ENCODE measurements around the gene RAD52. TPM values are rescaled to one million over a fixed set of nuclear protein-coding genes. Genes with fewer than 3 reads are reported as not detected.

RAD52 gene
- 10 to 100 TPM; 19.4 to 28.8 TPM for total RNA-seq

- Histone ChIP-seq H3K27ac (peak within 1 kb of the TSS; percentile 98), H3K36me3 (no peaks in the 10 kb centered on the region), H3K9me3 (no peaks in the 10 kb centered on the region), H3K4me1 (no peaks in the 10 kb centered on the region), H3K27me3 (no peaks in the 10 kb centered on the region), H3K4me3 (peak within 1 kb of the TSS; percentile 84), H3K9ac (ENCODE audit: low read depth in 2 of 2, low read length in 2 of 2) (peak within 1 kb of the TSS; percentile 83 to 98)
- peak; percentile 98 for DNase-seq
- intact Hi-C loops (cut with DNase I): loop anchor here (5.0 to 10.0 kb wide), 3 partner anchors 135 to 382 kb away; no protein-coding TSS in a partner anchor
- peak; percentile 98 for TF ChIP-seq CTCF (IDR thresholded peaks at IDR 0.05)
Measured at GRCh38 chr12:949453-950191, at the start of gene RAD52. TSS of gene RAD52 (minus strand) at chr12:949694. CDS start at chr12:933058, 16,636 bp downstream.

GRCh38 chr12:998020-998874 lies 48.8 kb upstream of the RAD52 start:
- Histone ChIP-seq H3K9ac (ENCODE audit: low read depth in 2 of 2, low read length in 2 of 2) (no peak overlapping the region), H3K4me3 (no peak overlapping the region), H3K9me3 (no peaks in the 10 kb centered on the region), H3K36me3 (no peaks in the 10 kb centered on the region), H3K27ac (no peak overlapping the region), H3K27me3 (no peaks in the 10 kb centered on the region), H3K4me1 (no peaks in the 10 kb centered on the region)
- DNase-seq: no peak
- TF ChIP-seq CTCF (IDR thresholded peaks at IDR 0.05): no peak
- intact Hi-C loops (cut with DNase I): no loop called here

- no peak for TF ChIP-seq CTCF (IDR thresholded peaks at IDR 0.05)
- H3K27ac ChIP-seq: no peak overlapping the region
- no peaks in the 10 kb centered on the region for H3K4me1 ChIP-seq
- no peaks in the 10 kb centered on the region for H3K27me3 ChIP-seq
- H3K36me3 ChIP-seq: no peaks in the 10 kb centered on the region
- no peaks in the 10 kb centered on the region for H3K9me3 ChIP-seq
- no peak overlapping the region for H3K9ac ChIP-seq (ENCODE audit: low read depth in 2 of 2, low read length in 2 of 2)
- intact Hi-C loops (cut with DNase I): no loop called here
- DNase-seq: no peak
- H3K4me3 ChIP-seq: no peak overlapping the region
Measured at GRCh38 chr12:997505-997904, 48.0 kb upstream of the RAD52 start.

GRCh38 chr12:996881-997280 lies 47.4 kb upstream of the RAD52 start:
- H3K27me3 ChIP-seq: no peaks in the 10 kb centered on the region
- H3K4me3 ChIP-seq: no peak overlapping the region
- no peaks in the 10 kb centered on the region for H3K36me3 ChIP-seq
- H3K9ac ChIP-seq (ENCODE audit: low read depth in 2 of 2, low read length in 2 of 2): no peak overlapping the region
- intact Hi-C loops (cut with DNase I): no loop called here
- no peak overlapping the region for H3K27ac ChIP-seq
- no peak for DNase-seq
- TF ChIP-seq CTCF (IDR thresholded peaks at IDR 0.05): no peak
- H3K4me1 ChIP-seq: no peaks in the 10 kb centered on the region
- no peaks in the 10 kb centered on the region for H3K9me3 ChIP-seq

- Histone ChIP-seq H3K9ac (ENCODE audit: low read depth in 2 of 2, low read length in 2 of 2) (no peak overlapping the region), H3K4me1 (no peaks in the 10 kb centered on the region), H3K27me3 (no peaks in the 10 kb centered on the region), H3K9me3 (no peaks in the 10 kb centered on the region), H3K4me3 (no peak overlapping the region), H3K36me3 (no peaks in the 10 kb centered on the region), H3K27ac (no peak overlapping the region)
- no peak for TF ChIP-seq CTCF (IDR thresholded peaks at IDR 0.05)
- intact Hi-C loops (cut with DNase I): no loop called here
- no peak for DNase-seq
Measured at GRCh38 chr12:992647-993046, 43.2 kb upstream of the RAD52 start.

All from colonic mucosa (tissue), 4 donors.